SK-MEL-5 (cell line): Measurements from ENCODE around the gene NKAIN2. TPM values are rescaled to one million over a fixed set of nuclear protein-coding genes. Genes with fewer than 3 reads are reported as not detected.
A peak's percentile ranks its signal among the peaks of the same experiment; 100 is the strongest.

Experiments used
- DNase-seq: peaks from one replicate; pipeline ENCODE4 v3.0.0-alpha.2; 2016; ENCODE audit warnings: low read depth, low spot score
- in situ Hi-C: cut with HindIII; loops from 2 replicates; pipeline ENCODE4 v1.10.0; 2016; ENCODE audit warnings: low sequenced_read_pairs, high pct_unique_total_duplicates, low pct_unique_long_range_greater_than_20kb
- total RNA-seq: library from RNA; depleted of rRNA; stranded (reverse); fragments of >200 nt; shearing (Covaris generic); gene quantifications from 2 replicates; pipeline ENCODE4 v1.2.3, GENCODE V29; 2014

The NKAIN2 gene
- total RNA-seq, 1 experiment from 2014 or later, result not detected

DNA sequence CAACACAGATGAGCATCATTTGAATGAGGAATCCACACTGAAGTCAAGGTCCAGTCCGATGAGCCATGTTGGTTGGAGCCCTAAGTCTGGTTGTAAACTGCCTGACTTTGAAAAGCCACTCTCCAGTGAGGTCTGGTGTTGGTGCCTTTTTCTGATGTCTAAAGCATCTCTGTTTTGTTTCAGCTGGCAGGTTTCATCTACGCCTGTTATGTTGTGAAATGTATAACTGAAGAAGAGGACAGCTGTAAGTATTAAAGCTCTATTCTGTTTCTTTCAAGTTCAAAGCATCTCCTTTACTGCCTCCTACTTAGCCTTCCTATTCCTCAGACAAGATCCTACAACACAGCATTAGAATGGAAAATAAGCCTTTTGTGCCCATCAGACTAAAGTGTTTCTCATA is 987.5 kb downstream of the NKAIN2 start:
- in situ Hi-C loops, result no loop called here
- no peak for DNase-seq

DNA sequence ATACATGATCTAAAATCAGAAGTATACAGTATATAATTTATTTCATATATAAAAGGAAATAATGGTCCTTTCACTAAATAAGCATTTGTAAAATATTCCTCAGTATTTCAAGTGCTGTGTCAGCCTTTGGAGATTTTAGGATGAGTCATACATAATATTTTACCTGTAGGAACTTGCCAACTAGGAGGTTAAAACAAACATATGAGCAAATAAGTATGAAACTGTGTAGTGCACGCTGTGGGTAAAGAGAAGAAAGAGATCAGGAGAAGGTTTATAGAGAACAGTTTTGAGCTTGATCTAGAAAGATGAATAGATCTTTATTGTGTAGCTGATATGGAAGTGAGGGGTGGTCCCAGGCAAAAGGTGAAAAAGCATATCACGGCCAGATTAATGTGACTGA is 988.7 kb downstream of the NKAIN2 start:
- in situ Hi-C loops, result no loop called here
- no peak for DNase-seq

DNA sequence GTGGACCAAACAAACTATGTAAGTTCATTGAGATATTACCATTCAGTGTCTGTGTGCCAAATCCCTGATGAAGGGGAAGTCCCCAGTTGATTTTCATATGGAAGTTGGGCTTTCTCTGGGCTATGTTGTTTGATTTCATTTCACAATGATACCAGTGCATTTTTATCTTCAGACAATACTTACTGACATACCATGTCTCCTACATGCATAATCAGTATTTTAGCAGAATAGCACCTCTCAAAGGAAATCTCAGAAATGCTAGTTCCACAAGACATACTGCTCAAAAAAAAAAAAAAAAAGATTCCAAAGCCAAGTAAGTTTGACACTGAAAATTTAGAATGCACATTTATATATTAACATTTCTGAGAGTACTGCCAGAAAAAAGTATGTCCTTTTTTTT is 989.7 kb downstream of the NKAIN2 start:
- in situ Hi-C loops, result no loop called here
- DNase-seq, result no peak

DNA sequence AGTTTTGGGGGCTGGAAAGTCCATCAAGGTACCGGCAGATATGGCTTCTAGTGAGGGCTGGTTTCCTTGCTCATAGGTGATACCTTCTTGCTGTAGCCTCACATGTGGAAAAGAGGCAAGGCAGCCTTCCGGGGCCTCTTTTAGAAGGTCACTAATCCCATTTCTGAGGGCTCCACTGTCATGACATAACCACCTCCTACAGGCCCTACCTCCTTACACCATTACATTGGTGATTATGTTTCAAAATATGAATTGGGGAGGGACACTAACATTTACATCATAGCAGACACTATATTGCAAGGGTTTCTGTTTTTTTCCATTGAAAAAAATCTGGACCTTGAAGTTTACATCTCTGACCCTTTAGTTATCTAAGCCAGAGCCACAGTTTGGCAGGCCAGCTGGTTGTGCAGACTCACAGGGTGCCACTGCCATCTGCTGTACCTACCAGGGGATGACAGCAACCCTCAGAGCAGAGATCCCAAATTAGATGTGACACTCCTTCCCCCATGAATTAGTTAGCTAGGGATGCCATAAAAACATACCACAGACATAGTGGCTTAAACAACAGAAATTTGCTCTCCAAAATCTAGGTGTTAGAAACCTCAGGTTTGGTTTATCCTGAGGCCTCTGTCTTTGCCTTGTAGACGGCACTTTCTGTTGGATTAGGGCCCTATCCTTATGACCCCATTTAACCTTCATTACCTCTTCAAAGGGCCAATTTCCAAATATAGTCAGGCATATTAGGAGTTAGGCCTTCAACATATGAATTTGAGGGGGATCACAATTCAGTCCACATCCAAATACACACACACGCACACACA is 992.2 kb downstream of the NKAIN2 start:
- peak; percentile 46 for DNase-seq
- in situ Hi-C loops, result no loop called here

DNA sequence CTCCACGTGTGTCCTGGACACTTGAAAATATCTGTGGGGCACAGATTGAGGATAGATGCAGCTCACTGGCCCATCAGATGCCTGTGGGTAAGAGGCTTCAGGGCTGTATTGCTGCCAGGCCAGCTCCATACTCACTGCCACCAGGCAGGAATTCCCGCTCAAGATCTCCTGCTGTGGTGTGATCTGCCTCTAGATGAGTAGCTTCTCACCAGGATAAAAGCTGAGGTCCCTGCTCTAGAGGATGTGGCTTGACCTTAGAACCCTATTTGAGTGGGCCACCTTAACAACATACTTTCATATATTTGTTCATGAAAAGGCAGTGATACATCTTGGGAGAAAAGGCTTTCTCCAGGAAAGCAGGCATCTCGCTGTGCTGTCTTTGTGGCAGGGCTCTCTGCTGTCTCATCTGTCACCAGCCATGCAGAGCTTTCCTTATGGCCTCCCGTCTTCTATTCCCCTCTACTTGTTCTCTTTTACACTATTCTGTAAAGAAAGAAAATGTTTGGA is 992.9 kb downstream of the NKAIN2 start:
- DNase-seq, result no peak
- in situ Hi-C loops, result no loop called here

DNA sequence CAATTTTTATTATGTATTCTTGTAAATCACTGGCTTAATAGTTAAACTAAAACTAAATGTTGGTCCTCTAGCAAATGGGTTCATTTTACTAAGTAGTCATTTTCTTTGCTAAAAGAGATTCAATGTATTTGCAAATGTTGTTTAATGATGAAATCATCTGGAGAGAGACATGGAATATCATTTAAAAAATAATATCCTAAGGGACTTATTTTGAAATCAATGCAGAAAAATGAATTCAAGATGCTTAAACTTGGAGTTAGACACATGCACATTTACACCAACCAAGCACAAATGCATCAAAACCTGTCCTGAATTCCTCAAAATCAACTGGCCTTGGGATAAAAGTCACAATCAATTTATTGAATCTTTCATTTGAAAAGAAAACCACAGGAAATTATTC is 993.6 kb downstream of the NKAIN2 start:
- in situ Hi-C loops, result no loop called here
- no peak for DNase-seq

DNA sequence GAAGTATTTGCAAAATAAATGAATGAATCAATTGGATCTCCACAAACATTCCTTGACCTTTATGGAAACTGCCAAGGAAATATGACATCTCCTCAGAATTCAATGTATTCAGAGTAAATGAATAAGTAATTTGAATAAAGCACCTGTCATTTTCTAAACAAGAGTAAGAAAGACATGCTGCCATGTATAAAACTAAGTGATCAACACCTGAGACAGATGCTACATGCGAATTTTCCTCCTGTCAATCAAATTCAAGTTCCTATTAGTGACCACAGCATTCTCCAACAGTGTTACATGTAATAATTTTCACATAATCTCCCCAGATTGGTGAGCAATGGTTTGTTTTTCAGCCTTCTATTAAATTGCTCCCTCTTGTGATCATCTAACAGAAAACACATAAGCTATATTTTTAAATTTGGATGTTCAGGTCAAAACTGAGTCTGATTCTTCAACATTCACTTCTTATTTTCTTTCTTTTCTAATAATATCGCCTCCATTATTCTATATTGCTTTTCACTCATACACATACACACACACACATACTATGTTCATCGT is 995.4 kb downstream of the NKAIN2 start:
- peak; percentile 7 for DNase-seq
- in situ Hi-C loops, result no loop called here

DNA sequence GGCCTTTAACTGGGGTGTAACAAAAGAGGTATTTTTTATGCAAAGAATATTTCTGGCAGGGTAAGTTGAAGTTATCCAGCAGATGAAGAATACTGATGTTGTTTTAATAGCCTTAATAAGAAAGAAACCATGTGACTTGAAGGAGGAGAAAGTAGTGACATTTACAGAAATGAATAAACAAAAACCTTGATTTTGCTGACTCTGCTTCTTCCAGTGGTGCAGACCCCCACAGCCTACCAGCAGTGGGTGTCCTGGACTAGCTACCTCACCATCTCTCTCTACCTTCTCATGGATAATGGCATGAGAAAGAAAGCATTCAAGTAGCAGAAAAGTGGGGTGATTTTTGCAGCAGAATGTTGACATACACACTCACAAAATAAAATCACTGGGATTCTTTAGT is 996.0 kb downstream of the NKAIN2 start:
- in situ Hi-C loops, result no loop called here

DNA sequence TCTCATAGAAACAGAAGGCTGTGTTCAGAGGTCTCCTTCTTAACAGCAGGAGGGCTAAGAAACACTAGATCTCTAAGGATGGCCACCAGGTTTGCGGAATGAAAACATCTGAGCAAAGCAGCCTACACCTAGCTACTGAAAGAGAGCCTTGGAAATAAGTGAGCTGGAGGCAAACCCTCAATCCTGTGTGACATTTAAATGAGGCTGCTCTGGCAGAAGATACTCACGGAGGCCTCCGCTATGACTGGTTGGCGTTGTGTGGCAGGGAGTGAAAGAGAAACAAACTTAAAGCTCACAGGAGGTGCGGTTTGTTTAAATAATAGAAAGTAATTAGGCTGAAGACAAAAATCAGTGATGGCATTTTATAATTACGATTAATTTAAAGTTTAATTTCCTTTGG is 996.6 kb downstream of the NKAIN2 start:
- in situ Hi-C loops, result no loop called here
- no peak for DNase-seq

More for the DNA sequence above, 996.0 kb downstream of the NKAIN2 start:
- DNase-seq, result no peak

DNA sequence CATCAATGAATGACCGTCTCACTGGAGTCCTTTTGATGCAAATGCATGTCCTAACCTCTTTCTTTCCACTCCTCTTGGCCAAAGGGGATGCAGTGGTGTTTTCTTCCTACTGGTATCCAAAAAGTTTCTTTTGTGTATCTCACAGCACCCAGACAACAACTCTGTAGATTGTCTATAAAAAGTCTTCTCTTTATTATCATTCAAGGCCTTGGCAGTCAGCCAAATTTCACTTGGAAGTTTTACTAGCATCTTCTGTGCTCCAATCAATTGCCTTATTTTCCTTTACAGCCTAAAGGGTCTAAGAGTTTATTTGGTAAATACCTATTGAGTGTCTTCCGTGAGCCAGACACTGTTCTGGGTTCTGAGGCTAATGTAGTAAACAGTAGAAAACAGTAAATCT is 1008.4 kb downstream of the NKAIN2 start:
- in situ Hi-C loops, result no loop called here
- DNase-seq, result no peak

DNA sequence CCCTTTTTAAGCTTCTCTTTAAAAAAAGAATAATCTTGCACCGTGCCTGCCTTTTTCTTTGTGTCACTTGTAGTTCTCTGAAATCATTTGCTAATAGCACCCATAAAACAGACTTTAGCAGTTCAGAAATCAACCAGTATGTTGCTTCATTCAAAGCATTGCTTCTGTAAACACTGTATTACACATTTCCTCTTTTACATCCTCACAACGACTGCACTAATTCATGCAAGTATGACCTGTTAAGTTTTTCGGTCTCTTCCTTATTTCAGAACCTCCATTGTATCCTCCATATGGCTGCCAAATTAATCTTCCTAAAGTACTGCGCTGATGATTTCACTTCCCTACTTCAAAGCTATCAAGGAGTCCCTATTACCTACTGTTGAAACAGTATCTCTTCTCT is 1015.7 kb downstream of the NKAIN2 start:
- in situ Hi-C loops, result no loop called here

DNA sequence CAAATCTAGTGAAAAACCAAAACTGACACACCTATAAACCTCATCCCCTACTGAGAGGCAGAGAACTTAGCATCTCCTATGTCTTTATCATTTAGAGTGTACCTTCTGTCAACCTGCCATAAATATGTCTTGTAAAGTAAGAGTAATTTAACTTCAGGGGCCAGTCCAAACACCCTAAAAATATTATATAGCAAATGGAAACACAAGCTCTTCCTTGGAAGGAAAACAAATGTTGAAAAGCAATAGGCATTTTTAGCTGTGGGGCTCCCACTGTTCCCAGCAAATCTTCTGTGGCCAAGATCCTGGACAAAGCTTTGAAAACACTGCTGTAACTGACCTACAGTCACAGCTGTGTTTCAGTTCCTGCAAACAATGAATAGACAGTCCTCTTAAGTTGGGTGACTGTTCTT is 1018.5 kb downstream of the NKAIN2 start:
- DNase-seq, result no peak
- in situ Hi-C loops, result no loop called here

More for the DNA sequence above, 1015.7 kb downstream of the NKAIN2 start:
- no peak for DNase-seq

DNA sequence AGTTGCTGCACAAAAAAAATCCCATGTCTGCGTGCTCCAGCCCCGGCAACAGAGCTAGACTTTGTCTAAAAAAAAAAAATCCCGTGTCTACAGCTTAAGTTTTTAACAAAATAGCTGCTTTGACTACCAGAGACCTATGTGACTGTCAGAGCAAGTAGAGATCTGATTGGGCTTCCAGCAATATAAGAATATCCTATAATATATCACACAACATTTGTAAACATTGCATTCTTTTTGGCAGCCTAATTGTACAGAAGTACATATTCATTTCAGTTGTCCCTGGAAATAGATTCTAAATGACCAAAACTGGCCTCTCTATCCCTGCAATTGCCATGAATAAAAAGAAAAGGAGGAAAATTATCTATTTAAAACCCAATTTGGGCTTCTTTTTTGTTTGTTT is 1019.1 kb downstream of the NKAIN2 start:
- in situ Hi-C loops, result no loop called here
- no peak for DNase-seq

DNA sequence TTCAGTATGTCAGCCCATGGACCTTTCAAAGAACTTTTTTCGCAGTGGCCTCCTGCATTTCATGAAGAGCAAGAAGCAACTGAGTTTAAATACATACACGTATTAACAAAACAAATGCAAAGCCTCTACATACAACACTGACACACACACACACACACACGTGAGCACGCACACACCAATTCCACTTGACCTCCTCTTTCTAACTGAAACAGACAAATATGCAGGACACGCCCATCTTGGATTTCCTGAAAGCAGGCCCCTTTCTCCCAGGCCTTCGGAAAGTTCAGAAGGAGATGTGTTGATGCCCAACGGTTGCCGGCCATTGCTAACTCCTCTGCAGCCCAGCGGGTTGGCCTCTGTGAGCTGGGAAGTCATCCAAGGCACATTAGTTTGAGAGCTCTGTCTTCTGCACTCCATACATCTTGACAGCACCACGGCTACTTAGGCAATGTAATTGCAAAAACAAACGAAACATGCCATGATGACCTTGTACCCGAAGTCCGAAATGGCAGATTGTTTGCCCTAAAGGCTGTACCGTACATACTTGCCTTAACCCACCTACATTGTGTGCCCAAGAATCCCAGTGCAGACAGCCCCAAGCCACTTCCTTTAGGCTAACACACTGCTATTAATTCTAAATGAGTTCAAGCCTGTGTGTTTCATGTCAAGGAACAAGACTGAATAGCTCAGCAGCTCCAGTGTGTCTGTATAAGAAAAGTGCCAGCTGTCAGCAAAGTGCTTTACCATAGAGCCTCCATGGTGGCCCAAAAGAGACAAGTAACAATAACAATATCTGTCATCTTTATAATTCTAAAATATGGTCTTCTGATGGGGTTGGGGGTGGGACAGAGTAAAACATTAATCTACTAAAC is 1019.8 kb downstream of the NKAIN2 start:
- no peak for DNase-seq
- in situ Hi-C loops, result no loop called here

DNA sequence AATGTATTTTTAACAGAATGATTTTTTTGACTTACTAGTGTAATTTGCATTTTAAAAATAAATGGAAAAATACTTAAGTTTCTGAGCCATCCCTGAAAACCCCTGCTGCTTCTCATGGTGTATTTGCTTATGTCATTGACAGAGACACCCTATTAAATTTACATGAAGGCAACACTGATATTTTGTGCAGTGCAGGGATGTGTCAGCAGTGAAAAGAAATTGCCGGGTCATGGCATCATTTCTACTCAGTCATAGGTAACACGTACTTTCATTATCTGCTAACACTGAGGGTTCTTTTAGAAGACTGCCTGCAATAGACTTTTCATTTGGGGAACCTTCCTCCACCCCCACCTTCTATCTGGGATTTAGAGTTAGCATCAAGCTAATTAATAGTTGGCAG is 1021.9 kb downstream of the NKAIN2 start:
- DNase-seq, result no peak

DNA sequence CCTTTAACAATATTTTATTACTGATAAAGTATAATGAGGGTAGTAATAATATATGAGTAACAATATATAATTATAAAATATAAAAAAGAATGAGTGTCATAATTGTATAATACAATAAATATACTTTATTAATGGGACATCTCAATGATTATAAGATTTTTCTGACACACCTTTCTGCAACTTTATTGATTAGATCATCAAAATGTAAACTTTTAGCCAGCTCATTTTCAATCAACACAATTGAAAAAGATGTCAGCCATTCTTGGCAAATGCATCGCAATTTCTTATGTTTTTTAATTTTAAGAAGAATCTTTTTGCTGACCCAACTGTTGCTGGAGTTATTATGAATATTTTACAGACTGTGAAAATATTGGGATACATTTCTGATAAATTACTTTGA is 1026.2 kb downstream of the NKAIN2 start:
- in situ Hi-C loops, result no loop called here
- no peak for DNase-seq

More for the DNA sequence above, 1021.9 kb downstream of the NKAIN2 start:
- in situ Hi-C loops, result no loop called here

DNA sequence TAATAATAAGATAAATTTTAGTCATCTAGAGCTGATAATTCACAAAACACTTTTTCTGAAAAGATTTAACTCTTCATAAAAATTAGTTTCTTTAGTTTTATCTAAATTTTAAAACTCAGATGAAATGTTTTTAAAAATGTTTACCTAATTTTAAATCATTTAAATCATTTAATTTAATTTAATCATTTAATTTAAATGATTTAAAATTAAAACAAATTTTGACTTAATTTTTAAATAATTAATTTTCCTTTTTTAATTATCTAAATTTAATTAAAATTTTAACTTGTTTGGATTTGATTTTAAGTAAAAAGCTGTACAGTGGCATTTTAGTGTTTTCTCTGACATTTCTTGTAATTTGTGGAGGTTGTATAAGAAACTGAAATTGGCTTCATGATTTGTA is 1026.8 kb downstream of the NKAIN2 start:
- DNase-seq, result no peak
- in situ Hi-C loops, result no loop called here

DNA sequence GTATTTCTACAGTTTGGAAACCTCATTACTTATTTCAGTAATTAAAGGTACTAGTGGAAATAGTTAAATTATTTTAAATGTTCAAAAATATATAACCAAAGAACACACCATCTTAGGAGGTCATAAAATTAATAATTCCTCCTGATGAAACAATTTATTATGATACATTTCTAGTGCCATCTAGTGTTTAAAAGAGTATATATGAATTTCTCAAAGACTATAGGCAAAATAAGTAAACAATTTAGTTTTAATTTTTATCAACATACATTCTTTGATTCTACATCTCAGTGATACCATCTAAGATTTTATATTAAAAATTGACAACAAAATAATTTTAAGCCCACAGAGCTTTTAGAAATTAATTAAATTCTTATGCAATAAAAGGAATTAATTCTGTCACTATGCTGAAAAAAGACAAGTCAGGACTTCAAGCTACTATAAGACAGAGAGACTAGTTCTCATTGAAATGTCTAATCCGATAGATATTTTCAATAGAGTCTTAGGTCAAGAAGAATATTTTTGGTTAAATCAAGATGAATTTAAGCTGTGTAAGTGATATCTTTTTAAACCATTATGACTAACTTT is 1050.8 kb downstream of the NKAIN2 start:
- DNase-seq, result peak; percentile 30
- in situ Hi-C loops, result no loop called here
